Lower leg skin (tissue), 4 donors: ENCODE data around the gene MTERF1. TPM values are rescaled to one million over a fixed set of nuclear protein-coding genes. Genes with fewer than 3 reads are reported as not detected.
"Not testable (repeated sequence)": the region's sequence is repeated elsewhere in the genome, so short reads cannot be mapped to it uniquely, and the experiment has no call there.

Source experiments
- DNase-seq, 2 donors: peaks; one replicate each; pipeline ENCODE4 v3.0.0-alpha.2; 2019; ENCODE audit warnings: low spot score in 2 of 2
- H3K4me3 ChIP-seq: fragments of 200-600 bp; sonication (generic); 2 replicates; pipeline ENCODE4 v1.5.1; 2017; ENCODE audit warnings: mild to moderate bottlenecking, low read depth; ENCODE audit not compliant: poor library complexity, severe bottlenecking
- POLR2A ChIP-seq, 2 donors: fragments of 450-650 bp; IDR thresholded peaks; one replicate each; pipeline ENCODE4 v1.6.1; 2016 to 2017; ENCODE audit warnings: antibody characterized with exemption in 2 of 2, mild to moderate bottlenecking in 1 of 2, moderate library complexity in 1 of 2
- WGBS, 2 donors: methylation state at CpG; one replicate each; pipeline ENCODE4 v1.1.5; 2018; 5-methylcytosine and 5-hydroxymethylcytosine counted together
- intact Hi-C: fragments of 100-400 bp; cut with DNase I; formaldehyde crosslinking; loops from one replicate; pipeline ENCODE4 v1.15.0; 2023; ENCODE audit warnings: low total_unique reads
- total RNA-seq, 4 donors: library from RNA; depleted of rRNA; stranded (reverse); fragments of >200 nt; gene quantifications; one replicate each; pipeline ENCODE4 v1.1.0, GENCODE V29; 2016
- TF ChIP-seq, protein P1 (sequence below), 3 donors: fragments of 450-650 bp; IDR thresholded peaks; one replicate each; pipeline ENCODE4 v1.5.1; 2016; ENCODE audit warnings: antibody characterized with exemption in 3 of 3, mild to moderate bottlenecking in 3 of 3, moderate library complexity in 2 of 3

MTERF1 gene
- total RNA-seq, 4 donors from 2014 or later, result 4.7 to 10.7 (median 6.5) TPM

DNA sequence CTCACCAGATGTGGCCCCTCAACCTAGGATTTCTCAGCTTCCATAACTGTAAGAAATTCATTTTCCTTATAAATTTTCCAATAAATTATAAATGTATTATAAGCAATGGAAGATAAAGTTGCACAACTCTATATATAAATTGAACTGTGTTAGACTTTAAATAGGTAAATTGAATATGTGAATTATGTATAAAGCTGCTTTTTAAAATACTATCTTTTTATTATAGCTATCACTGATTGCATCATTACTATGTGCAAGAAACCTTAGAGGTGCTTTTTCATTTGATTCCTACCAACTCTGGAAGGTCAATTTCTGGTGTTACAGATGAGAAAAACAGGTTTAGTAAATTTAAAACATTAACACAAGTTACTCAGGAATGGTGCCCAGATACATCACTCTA, 8.4 kb downstream of the MTERF1 start:
- TF ChIP-seq POLR2A (IDR thresholded peaks at IDR 0.05), result no peak
- TF ChIP-seq, protein P1, sequence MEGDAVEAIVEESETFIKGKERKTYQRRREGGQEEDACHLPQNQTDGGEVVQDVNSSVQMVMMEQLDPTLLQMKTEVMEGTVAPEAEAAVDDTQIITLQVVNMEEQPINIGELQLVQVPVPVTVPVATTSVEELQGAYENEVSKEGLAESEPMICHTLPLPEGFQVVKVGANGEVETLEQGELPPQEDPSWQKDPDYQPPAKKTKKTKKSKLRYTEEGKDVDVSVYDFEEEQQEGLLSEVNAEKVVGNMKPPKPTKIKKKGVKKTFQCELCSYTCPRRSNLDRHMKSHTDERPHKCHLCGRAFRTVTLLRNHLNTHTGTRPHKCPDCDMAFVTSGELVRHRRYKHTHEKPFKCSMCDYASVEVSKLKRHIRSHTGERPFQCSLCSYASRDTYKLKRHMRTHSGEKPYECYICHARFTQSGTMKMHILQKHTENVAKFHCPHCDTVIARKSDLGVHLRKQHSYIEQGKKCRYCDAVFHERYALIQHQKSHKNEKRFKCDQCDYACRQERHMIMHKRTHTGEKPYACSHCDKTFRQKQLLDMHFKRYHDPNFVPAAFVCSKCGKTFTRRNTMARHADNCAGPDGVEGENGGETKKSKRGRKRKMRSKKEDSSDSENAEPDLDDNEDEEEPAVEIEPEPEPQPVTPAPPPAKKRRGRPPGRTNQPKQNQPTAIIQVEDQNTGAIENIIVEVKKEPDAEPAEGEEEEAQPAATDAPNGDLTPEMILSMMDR (IDR thresholded peaks at IDR 0.05), result no peak
- intact Hi-C loops, result no loop called here
- DNase-seq, result no peak
- H3K4me3 ChIP-seq, result no peak overlapping the region

GRCh38 chr7:91869661-91870060, 10.8 kb downstream of the MTERF1 start:
- 76 to 86% methylated on average over 1 of the region's 1 CpG for WGBS, 2 donors
- TF ChIP-seq POLR2A (IDR thresholded peaks at IDR 0.05), result no peak
- TF ChIP-seq, protein P1 (IDR thresholded peaks at IDR 0.05), result no peak

GRCh38 chr7:91866599-91867148, 13.8 kb downstream of the MTERF1 start:
- H3K4me3 ChIP-seq, result no peak overlapping the region
- no peak for DNase-seq
- intact Hi-C loops, result no loop called here
- TF ChIP-seq, protein P1 (IDR thresholded peaks at IDR 0.05), result no peak
- TF ChIP-seq POLR2A (IDR thresholded peaks at IDR 0.05), result no peak
- 23 to 40% methylated on average over 2 of the region's 2 CpGs for WGBS, 2 donors

More at GRCh38 chr7:91869661-91870060, 10.8 kb downstream of the MTERF1 start:
- intact Hi-C loops, result no loop called here
- DNase-seq, result no peak
- H3K4me3 ChIP-seq, result no peak overlapping the region

DNA sequence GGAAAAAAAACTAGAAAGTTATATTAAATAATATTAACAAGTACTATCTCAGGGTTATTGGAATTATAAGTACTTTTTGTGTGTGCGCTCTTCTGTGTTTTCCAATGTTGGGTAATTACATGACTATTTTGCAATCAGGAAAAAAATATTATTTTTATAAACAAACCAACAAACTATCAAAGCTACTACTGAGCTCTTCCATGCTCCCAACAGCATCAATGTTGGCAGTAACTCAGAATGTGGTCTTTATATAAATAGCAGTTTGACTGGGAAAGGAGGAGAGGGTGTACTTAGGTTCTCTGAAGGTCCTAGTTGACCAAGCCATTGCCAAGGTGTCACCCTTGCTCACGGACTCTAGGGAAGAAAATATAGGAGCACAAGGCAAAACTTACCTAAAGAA, 15.0 kb downstream of the MTERF1 start:
- WGBS, 2 donors, result 79 to 89% methylated on average over 2 of the region's 2 CpGs
- TF ChIP-seq POLR2A (IDR thresholded peaks at IDR 0.05), result no peak
- TF ChIP-seq, protein P1 (IDR thresholded peaks at IDR 0.05), result no peak
- DNase-seq, result no peak
- intact Hi-C loops, result no loop called here
- no peak overlapping the region for H3K4me3 ChIP-seq

GRCh38 chr7:91864604-91865003, 15.9 kb downstream of the MTERF1 start:
- H3K4me3 ChIP-seq, DNase-seq, intact Hi-C loops: not testable (repeated sequence)

DNA sequence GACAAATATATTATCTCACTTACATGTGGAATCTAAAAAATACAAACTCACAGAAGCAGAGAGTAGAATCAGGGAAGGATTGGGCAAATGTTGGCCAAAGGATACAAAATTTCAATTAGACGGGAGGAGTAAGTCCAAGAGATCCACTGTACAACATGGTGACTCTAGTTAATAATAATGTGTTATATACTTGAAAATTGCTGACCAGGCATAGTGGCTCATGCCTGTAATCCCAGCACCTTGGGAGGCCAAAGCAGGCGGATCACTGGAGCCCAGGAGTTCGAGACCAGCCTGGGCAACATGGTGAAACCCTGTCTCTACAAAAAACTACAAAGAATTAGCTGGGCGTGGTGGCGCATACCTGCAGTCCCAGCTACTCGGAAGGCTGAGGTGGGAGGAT, 16.4 kb downstream of the MTERF1 start:
- intact Hi-C loops, result no loop called here
- 94 to 96% methylated on average over 6 of the region's 6 CpGs for WGBS, 2 donors
- H3K4me3 ChIP-seq, result no peak overlapping the region
- no peak for TF ChIP-seq POLR2A (IDR thresholded peaks at IDR 0.05)
- TF ChIP-seq, protein P1 (IDR thresholded peaks at IDR 0.05), result no peak
- no peak for DNase-seq
